Spleen (tissue), 7 donors: ENCODE data around the gene SOWAHA.

Experiments used
- POLR2A ChIP-seq, 3 donors: fragments of 450-650 bp; IDR thresholded peaks; one replicate each; pipeline ENCODE4 v1.5.1; 2017; ENCODE audit warnings: antibody characterized with exemption in 3 of 3, mild to moderate bottlenecking in 1 of 3
- POLR2AphosphoS5 ChIP-seq, 3 donors: sonication (generic); formaldehyde crosslinking; IDR thresholded peaks; one replicate each; pipeline ENCODE4 v1.5.1; 2017; ENCODE audit warnings: antibody characterized with exemption in 3 of 3
- TF ChIP-seq, protein P1 (sequence below), 11 experiments: fragments of 200-600 bp in 7 of 11; fragments of 450-650 bp in 4 of 11; sonication (generic) in 4 of 11; IDR thresholded peaks in 8 of 11; conservative IDR thresholded peaks in 3 of 11; 1 replicate in 7 of 11; 2 replicates in 4 of 11; pipeline versions ENCODE4 v1.4.0 to v1.8.0; 2016 to 2021; ENCODE audit warnings: antibody characterized with exemption in 11 of 11, inconsistent platforms in 4 of 11, mild to moderate bottlenecking in 1 of 11
- donor health status: DM: no; HTN: no; CAD: no; lungs with moderate emphysema.
- donor health status: DM: no; HTN: no; CAD: no.
- donor health status: DM: no; HTN: no; CAD: no.

DNA sequence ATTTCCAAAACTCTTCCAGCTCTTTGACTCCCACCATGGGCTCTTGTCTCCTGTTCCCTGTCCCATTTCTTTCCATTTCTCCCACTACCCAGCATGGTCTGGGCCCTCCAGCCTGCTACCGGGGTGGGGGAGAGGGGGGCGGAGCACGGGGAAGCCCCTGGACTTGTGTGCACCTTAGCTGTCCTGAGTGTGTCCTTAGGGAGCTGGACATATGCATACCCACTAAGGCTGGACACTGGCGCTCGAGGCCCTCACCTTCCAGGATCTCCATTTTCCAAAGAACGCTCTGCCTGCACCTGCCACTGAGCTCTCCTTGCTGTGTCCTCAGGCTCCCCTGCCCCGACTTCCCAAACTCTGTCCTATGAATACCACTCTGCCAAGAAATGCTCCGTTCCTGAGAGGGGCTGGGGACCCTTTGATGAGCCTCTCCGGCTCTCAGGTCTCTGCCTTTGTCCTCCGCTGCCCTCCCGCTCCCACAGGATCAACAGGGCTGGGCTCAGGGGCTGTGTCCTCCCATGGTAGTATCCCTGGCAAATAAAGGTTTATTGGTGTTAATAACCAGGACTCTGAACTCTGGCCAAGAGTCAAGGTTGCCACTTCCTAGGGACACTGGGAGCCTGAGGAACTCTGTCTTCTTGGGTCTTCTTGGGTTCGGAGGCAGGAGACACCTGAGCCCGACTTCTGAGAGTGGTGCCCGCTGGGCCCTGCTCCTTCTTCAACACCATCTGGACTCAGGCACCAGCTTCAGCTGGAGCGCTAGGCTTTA, 18.2 kb downstream of the SOWAHA start:
- TF ChIP-seq, protein P1, sequence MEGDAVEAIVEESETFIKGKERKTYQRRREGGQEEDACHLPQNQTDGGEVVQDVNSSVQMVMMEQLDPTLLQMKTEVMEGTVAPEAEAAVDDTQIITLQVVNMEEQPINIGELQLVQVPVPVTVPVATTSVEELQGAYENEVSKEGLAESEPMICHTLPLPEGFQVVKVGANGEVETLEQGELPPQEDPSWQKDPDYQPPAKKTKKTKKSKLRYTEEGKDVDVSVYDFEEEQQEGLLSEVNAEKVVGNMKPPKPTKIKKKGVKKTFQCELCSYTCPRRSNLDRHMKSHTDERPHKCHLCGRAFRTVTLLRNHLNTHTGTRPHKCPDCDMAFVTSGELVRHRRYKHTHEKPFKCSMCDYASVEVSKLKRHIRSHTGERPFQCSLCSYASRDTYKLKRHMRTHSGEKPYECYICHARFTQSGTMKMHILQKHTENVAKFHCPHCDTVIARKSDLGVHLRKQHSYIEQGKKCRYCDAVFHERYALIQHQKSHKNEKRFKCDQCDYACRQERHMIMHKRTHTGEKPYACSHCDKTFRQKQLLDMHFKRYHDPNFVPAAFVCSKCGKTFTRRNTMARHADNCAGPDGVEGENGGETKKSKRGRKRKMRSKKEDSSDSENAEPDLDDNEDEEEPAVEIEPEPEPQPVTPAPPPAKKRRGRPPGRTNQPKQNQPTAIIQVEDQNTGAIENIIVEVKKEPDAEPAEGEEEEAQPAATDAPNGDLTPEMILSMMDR (IDR thresholded peaks at IDR 0.05 in 8 of 11, conservative IDR thresholded peaks at IDR 0.05 in 3 of 11): no peak
- TF ChIP-seq POLR2A (IDR thresholded peaks at IDR 0.05) (no peak), POLR2AphosphoS5 (IDR thresholded peaks at IDR 0.05) (no peak)
